Activated naive CD8-positive, alpha-beta T cell treated with anti-CD3 and anti-CD28 coated beads for 36 hours (primary cell): ENCODE results near the gene LDB2. TPM values are rescaled to one million over a fixed set of nuclear protein-coding genes. Genes with fewer than 3 reads are reported as not detected.

Experiments used
- DNase-seq: peaks from one replicate; pipeline ENCODE4 v3.0.0; 2021
- H3K27ac Mint-ChIP-seq: one replicate; pipeline ENCODE4 v1.8.0; 2022; ENCODE audit warnings: mild to moderate bottlenecking, moderate library complexity, mixed read lengths
- H3K27me3 Mint-ChIP-seq: one replicate; pipeline ENCODE4 v1.8.0; 2022; ENCODE audit warnings: mild to moderate bottlenecking, mixed read lengths
- H3K36me3 Mint-ChIP-seq: one replicate; pipeline ENCODE4 v1.8.0; 2021; ENCODE audit warnings: mild to moderate bottlenecking, mixed read lengths
- H3K4me1 Mint-ChIP-seq: one replicate; pipeline ENCODE4 v1.8.0; 2021; ENCODE audit warnings: mixed read lengths
- H3K4me3 Mint-ChIP-seq: one replicate; pipeline ENCODE4 v1.8.0; 2022; ENCODE audit warnings: mild to moderate bottlenecking, moderate library complexity, mixed read lengths
- H3K9me3 Mint-ChIP-seq: one replicate; pipeline ENCODE4 v1.8.0; 2022; ENCODE audit warnings: mixed read lengths
- total RNA-seq, 2 experiments: library from RNA; stranded (reverse); gene quantifications; one replicate each; pipeline ENCODE4 v1.2.3, GENCODE V29; 2021

LDB2 gene
- total RNA-seq, 2 experiments from 2014 or later: not detected

GRCh38 chr4:16694173-16694883 lies 204.1 kb downstream of the LDB2 start:
- Mint-ChIP-seq H3K36me3 (no peaks in the 10 kb centered on the region), H3K4me1 (no peaks in the 10 kb centered on the region), H3K27me3 (peaks cover 3% of the 10 kb centered on the region), H3K4me3 (no peak overlapping the region), H3K9me3 (no peaks in the 10 kb centered on the region), H3K27ac (no peak overlapping the region)
- DNase-seq: no peak

- no peaks in the 10 kb centered on the region for H3K36me3 Mint-ChIP-seq
- no peak overlapping the region for H3K4me3 Mint-ChIP-seq
- no peak overlapping the region for H3K27ac Mint-ChIP-seq
- H3K27me3 Mint-ChIP-seq: peaks cover 3% of the 10 kb centered on the region
- no peak for DNase-seq
- H3K9me3 Mint-ChIP-seq: no peaks in the 10 kb centered on the region
- H3K4me1 Mint-ChIP-seq: no peaks in the 10 kb centered on the region
These were observed 204.8 kb downstream of the LDB2 start for GRCh38 chr4:16693641-16694040.

GRCh38 chr4:16692961-16693506 lies 205.4 kb downstream of the LDB2 start:
- Mint-ChIP-seq H3K36me3 (no peaks in the 10 kb centered on the region), H3K4me3 (no peak overlapping the region), H3K9me3 (no peaks in the 10 kb centered on the region), H3K4me1 (no peaks in the 10 kb centered on the region), H3K27ac (no peak overlapping the region), H3K27me3 (peaks cover 3% of the 10 kb centered on the region)
- no peak for DNase-seq

GRCh38 chr4:16692524-16692923 lies 205.9 kb downstream of the LDB2 start:
- DNase-seq: no peak
- Mint-ChIP-seq H3K9me3 (no peaks in the 10 kb centered on the region), H3K27me3 (peaks cover 3% of the 10 kb centered on the region), H3K4me1 (no peaks in the 10 kb centered on the region), H3K36me3 (no peaks in the 10 kb centered on the region), H3K27ac (no peak overlapping the region), H3K4me3 (no peak overlapping the region)

- no peaks in the 10 kb centered on the region for H3K36me3 Mint-ChIP-seq
- peaks cover 3% of the 10 kb centered on the region for H3K27me3 Mint-ChIP-seq
- H3K4me1 Mint-ChIP-seq: no peaks in the 10 kb centered on the region
- H3K9me3 Mint-ChIP-seq: no peaks in the 10 kb centered on the region
- DNase-seq: no peak
- no peak overlapping the region for H3K27ac Mint-ChIP-seq
- no peak overlapping the region for H3K4me3 Mint-ChIP-seq
These were observed 206.4 kb downstream of the LDB2 start for GRCh38 chr4:16692046-16692445.

GRCh38 chr4:16691450-16691849 lies 207.0 kb downstream of the LDB2 start:
- DNase-seq: no peak
- Mint-ChIP-seq H3K4me3 (no peak overlapping the region), H3K36me3 (no peaks in the 10 kb centered on the region), H3K27ac (no peak overlapping the region), H3K9me3 (no peaks in the 10 kb centered on the region), H3K4me1 (no peaks in the 10 kb centered on the region), H3K27me3 (peaks cover 3% of the 10 kb centered on the region)

- Mint-ChIP-seq H3K27ac (no peak overlapping the region), H3K4me3 (no peak overlapping the region), H3K36me3 (no peaks in the 10 kb centered on the region), H3K9me3 (no peaks in the 10 kb centered on the region), H3K4me1 (no peaks in the 10 kb centered on the region), H3K27me3 (no peaks in the 10 kb centered on the region)
- DNase-seq: no peak
These were observed 210.6 kb downstream of the LDB2 start for GRCh38 chr4:16687845-16688244.

GRCh38 chr4:16687011-16687410 lies 211.4 kb downstream of the LDB2 start:
- Mint-ChIP-seq H3K4me3 (no peak overlapping the region), H3K27me3 (no peaks in the 10 kb centered on the region), H3K27ac (no peak overlapping the region), H3K4me1 (no peaks in the 10 kb centered on the region), H3K36me3 (no peaks in the 10 kb centered on the region), H3K9me3 (no peaks in the 10 kb centered on the region)
- no peak for DNase-seq

- H3K9me3 Mint-ChIP-seq: no peaks in the 10 kb centered on the region
- H3K4me1 Mint-ChIP-seq: no peaks in the 10 kb centered on the region
- no peak for DNase-seq
- H3K4me3 Mint-ChIP-seq: no peak overlapping the region
- H3K27me3 Mint-ChIP-seq: no peaks in the 10 kb centered on the region
- no peaks in the 10 kb centered on the region for H3K36me3 Mint-ChIP-seq
- H3K27ac Mint-ChIP-seq: no peak overlapping the region
These were observed 212.2 kb downstream of the LDB2 start for GRCh38 chr4:16686195-16686594.

- H3K4me1 Mint-ChIP-seq: no peaks in the 10 kb centered on the region
- DNase-seq: no peak
- H3K27me3 Mint-ChIP-seq: no peaks in the 10 kb centered on the region
- H3K9me3 Mint-ChIP-seq: no peaks in the 10 kb centered on the region
- no peak overlapping the region for H3K27ac Mint-ChIP-seq
- no peak overlapping the region for H3K4me3 Mint-ChIP-seq
- H3K36me3 Mint-ChIP-seq: no peaks in the 10 kb centered on the region
These were observed 212.9 kb downstream of the LDB2 start for GRCh38 chr4:16685536-16685935.

GRCh38 chr4:16684935-16685334 lies 213.5 kb downstream of the LDB2 start:
- no peak for DNase-seq
- Mint-ChIP-seq H3K36me3 (no peaks in the 10 kb centered on the region), H3K27ac (no peak overlapping the region), H3K4me3 (no peak overlapping the region), H3K4me1 (no peaks in the 10 kb centered on the region), H3K9me3 (no peaks in the 10 kb centered on the region), H3K27me3 (no peaks in the 10 kb centered on the region)

- H3K27ac Mint-ChIP-seq: no peak overlapping the region
- no peak for DNase-seq
- no peaks in the 10 kb centered on the region for H3K4me1 Mint-ChIP-seq
- no peaks in the 10 kb centered on the region for H3K9me3 Mint-ChIP-seq
- no peak overlapping the region for H3K4me3 Mint-ChIP-seq
- H3K36me3 Mint-ChIP-seq: no peaks in the 10 kb centered on the region
- H3K27me3 Mint-ChIP-seq: no peaks in the 10 kb centered on the region
These were observed 214.3 kb downstream of the LDB2 start for GRCh38 chr4:16684097-16684496.

GRCh38 chr4:16682975-16683374 lies 215.5 kb downstream of the LDB2 start:
- Mint-ChIP-seq H3K36me3 (no peaks in the 10 kb centered on the region), H3K4me3 (no peak overlapping the region), H3K27me3 (no peaks in the 10 kb centered on the region), H3K9me3 (no peaks in the 10 kb centered on the region), H3K27ac (no peak overlapping the region), H3K4me1 (no peaks in the 10 kb centered on the region)
- no peak for DNase-seq

- Mint-ChIP-seq H3K27me3 (no peaks in the 10 kb centered on the region), H3K36me3 (no peaks in the 10 kb centered on the region), H3K4me3 (no peak overlapping the region), H3K4me1 (no peaks in the 10 kb centered on the region), H3K27ac (no peak overlapping the region), H3K9me3 (no peaks in the 10 kb centered on the region)
- no peak for DNase-seq
These were observed 221.2 kb downstream of the LDB2 start for GRCh38 chr4:16677001-16677944.

GRCh38 chr4:16676230-16676770 lies 222.1 kb downstream of the LDB2 start:
- no peaks in the 10 kb centered on the region for H3K27me3 Mint-ChIP-seq
- no peak for DNase-seq
- H3K4me1 Mint-ChIP-seq: no peaks in the 10 kb centered on the region
- H3K36me3 Mint-ChIP-seq: no peaks in the 10 kb centered on the region
- H3K4me3 Mint-ChIP-seq: no peak overlapping the region
- H3K27ac Mint-ChIP-seq: no peak overlapping the region
- no peaks in the 10 kb centered on the region for H3K9me3 Mint-ChIP-seq
